GM12878 (cell line): Measurements from ENCODE around the gene CEP295NL. TPM values are rescaled to one million over a fixed set of nuclear protein-coding genes. Genes with fewer than 3 reads are reported as not detected.
"Not testable (repeated sequence)": the region's sequence is repeated elsewhere in the genome, so short reads cannot be mapped to it uniquely, and the experiment has no call there.

ENCODE experiments used
- ATAC-seq: fragments of 200-7000 bp; cut with Tn5 transposase; 3 replicates; pipeline ENCODE4 v1.9.1; 2020; ENCODE audit warnings: mild to moderate bottlenecking, moderate library complexity
- BruUV-seq: library from RNA; stranded (reverse); fragments of 400-500 nt; replicated peaks from 2 replicates; lab custom pipeline; 2021; lab: Mats Ljungman, UMichigan
- CTCF ChIA-PET: fragments of 300-600 bp; sonication (Branson Sonifier 250); formaldehyde crosslinking; extraction: SDS; loops from one replicate; lab custom pipeline; 2021; ENCODE audit warnings: inconsistent platforms; lab: Yijun Ruan, JAX
- POLR2A ChIA-PET: fragments of 350-600 bp; formaldehyde crosslinking; extraction: SDS; loops from one replicate; lab custom pipeline; 2021; ENCODE audit warnings: inconsistent platforms; lab: Charles Lee
- RAD21 ChIA-PET: fragments of 300-600 bp; sonication (Branson Sonifier 250); formaldehyde crosslinking; loops from one replicate; lab custom pipeline; 2023; ENCODE audit warnings: antibody characterized with exemption; ENCODE audit not compliant: unreplicated experiment; lab: Charles Lee
- SMC1A ChIA-PET: fragments of 300-600 bp; sonication (Branson Sonifier 250); formaldehyde crosslinking; loops from one replicate; lab custom pipeline; 2023; ENCODE audit not compliant: unreplicated experiment, uncharacterized antibody; lab: Charles Lee
- DNase-seq: peaks from one replicate; pipeline ENCODE4 v3.0.0-alpha.2; 2011; ENCODE audit warnings: low read depth, low spot score
- FAIRE-seq: peaks from 3 replicates; lab custom pipeline; 2011; peaks lifted over from hg19 to GRCh38; lab: Jason Lieb, UNC
- H2AFZ ChIP-seq: 2 replicates; pipeline ENCODE4 v1.6.0; 2011; ENCODE audit warnings: low read depth, low read length, control low read depth; ENCODE audit not compliant: control insufficient read depth
- H3K27ac ChIP-seq: 2 replicates; pipeline ENCODE4 v1.5.1; 2011; ENCODE audit warnings: control low read depth; ENCODE audit not compliant: control insufficient read depth, insufficient read depth
- H3K27me3 ChIP-seq, 2 experiments: replicated peaks in 1 of 2; 2 replicates each; pipeline versions ENCODE4 v1.6.0 to v1.6.1; 2011; ENCODE audit warnings: low read length in 1 of 2; ENCODE audit not compliant: control insufficient read depth in 2 of 2, insufficient read depth in 2 of 2
- H3K36me3 ChIP-seq, 2 experiments: 2 replicates each; pipeline ENCODE4 v1.5.1; 2011; ENCODE audit warnings: low read length in 1 of 2; ENCODE audit not compliant: control insufficient read depth in 2 of 2, insufficient read depth in 2 of 2
- H3K4me1 ChIP-seq: 2 replicates; pipeline ENCODE4 v1.6.1; 2011; ENCODE audit warnings: mild to moderate bottlenecking, low read length, moderate library complexity, mixed read lengths; ENCODE audit not compliant: control insufficient read depth, insufficient read depth
- H3K4me2 ChIP-seq: 2 replicates; pipeline ENCODE4 v1.6.0; 2011; ENCODE audit warnings: control low read depth; ENCODE audit not compliant: control insufficient read depth, insufficient read depth
- H3K4me3 ChIP-seq: fragments of 200-600 bp; sonication (generic); 2 replicates; pipeline ENCODE4 v1.5.1; 2016
- H3K79me2 ChIP-seq: 2 replicates; pipeline ENCODE4 v1.6.0; 2011; ENCODE audit warnings: low read length; ENCODE audit not compliant: control insufficient read depth, insufficient read depth
- H3K9ac ChIP-seq: 2 replicates; pipeline ENCODE4 v1.8.0; 2011; ENCODE audit warnings: low read length, control low read depth, mixed read lengths; ENCODE audit not compliant: control insufficient read depth, insufficient read depth
- H3K9me3 ChIP-seq: replicated peaks from 3 replicates; pipeline ENCODE4 v1.5.1; 2011; ENCODE audit warnings: mild to moderate bottlenecking, low read length; ENCODE audit not compliant: control insufficient read depth, insufficient read depth
- H4K20me1 ChIP-seq: 2 replicates; pipeline ENCODE4 v1.6.0; 2011; ENCODE audit not compliant: control insufficient read depth, insufficient read depth
- E4F1 ChIP-seq: fragments of 450-650 bp; IDR thresholded peaks from 2 replicates; pipeline ENCODE4 v1.6.1; 2018; ENCODE audit warnings: borderline replicate concordance, mild to moderate bottlenecking; ENCODE audit not compliant: partially characterized antibody
- WGBS: methylation state at CpG from one replicate; pipeline ENCODE4 v1.1.6; 2016; ENCODE audit warnings: low lambda C conversion rate; ENCODE audit not compliant: insufficient replicate concordance, insufficient coverage; ENCODE audit errors: missing lambda C conversion rate; 5-methylcytosine and 5-hydroxymethylcytosine counted together
- in situ Hi-C: fragments of 300-500 bp; cut with MboI; formaldehyde crosslinking; loops from 9 replicates; pipeline ENCODE4 v1.14.3; 2018; ENCODE audit warnings: mixed read lengths
- intact Hi-C: fragments of 100-400 bp; cut with micrococcal nuclease; formaldehyde crosslinking; loops from one replicate; pipeline ENCODE4 v1.14.2; 2022; ENCODE audit not compliant: unreplicated experiment
- polyA plus RNA-seq, 11 experiments: library from polyadenylated mRNA; depleted of rRNA in 4 of 11; unstranded in 6 of 11; stranded (reverse) in 5 of 11; fragments of >200 nt; fragmentation: Nextera tagmentation in 4 of 11; fragmentation: Illumina TruSeq in 1 of 11; extraction: Ambion mirVana in 4 of 11; extraction: Trizol in 1 of 11; gene quantifications; 1 replicate in 1 of 11; 2 replicates in 10 of 11; pipeline versions ENCODE4 v1.2.1 to v1.2.3, GENCODE V29; 2011 to 2016; ENCODE audit warnings: inconsistent platforms in 2 of 11, missing spikeins in 2 of 11, low read depth in 1 of 11
- total RNA-seq, 4 experiments: library from RNA; depleted of rRNA in 3 of 4; stranded (reverse); fragments of >200 nt in 3 of 4; fragmentation: Illumina TruSeq in 1 of 4; extraction: Trizol in 1 of 4; gene quantifications; 2 replicates each; pipeline versions ENCODE4 v1.2.1 to v1.2.3, GENCODE V29; 2013 to 2021
- TF ChIP-seq, protein P1 (sequence below): fragments of 450-650 bp; formaldehyde crosslinking; IDR thresholded peaks from 2 replicates; pipeline ENCODE4 v1.5.0; 2022; ENCODE audit warnings: mild to moderate bottlenecking, missing genetic modification characterization

CEP295NL gene
- total and polyA plus RNA-seq, 10 of the 15 experiments (the other 5 are each of a cell fraction or from before 2014, with no cell fraction given), result not detected

GRCh38 chr17:78946131-78946530 lies 43.1 kb upstream of the CEP295NL start (continued):
- TF ChIP-seq, protein P1, sequence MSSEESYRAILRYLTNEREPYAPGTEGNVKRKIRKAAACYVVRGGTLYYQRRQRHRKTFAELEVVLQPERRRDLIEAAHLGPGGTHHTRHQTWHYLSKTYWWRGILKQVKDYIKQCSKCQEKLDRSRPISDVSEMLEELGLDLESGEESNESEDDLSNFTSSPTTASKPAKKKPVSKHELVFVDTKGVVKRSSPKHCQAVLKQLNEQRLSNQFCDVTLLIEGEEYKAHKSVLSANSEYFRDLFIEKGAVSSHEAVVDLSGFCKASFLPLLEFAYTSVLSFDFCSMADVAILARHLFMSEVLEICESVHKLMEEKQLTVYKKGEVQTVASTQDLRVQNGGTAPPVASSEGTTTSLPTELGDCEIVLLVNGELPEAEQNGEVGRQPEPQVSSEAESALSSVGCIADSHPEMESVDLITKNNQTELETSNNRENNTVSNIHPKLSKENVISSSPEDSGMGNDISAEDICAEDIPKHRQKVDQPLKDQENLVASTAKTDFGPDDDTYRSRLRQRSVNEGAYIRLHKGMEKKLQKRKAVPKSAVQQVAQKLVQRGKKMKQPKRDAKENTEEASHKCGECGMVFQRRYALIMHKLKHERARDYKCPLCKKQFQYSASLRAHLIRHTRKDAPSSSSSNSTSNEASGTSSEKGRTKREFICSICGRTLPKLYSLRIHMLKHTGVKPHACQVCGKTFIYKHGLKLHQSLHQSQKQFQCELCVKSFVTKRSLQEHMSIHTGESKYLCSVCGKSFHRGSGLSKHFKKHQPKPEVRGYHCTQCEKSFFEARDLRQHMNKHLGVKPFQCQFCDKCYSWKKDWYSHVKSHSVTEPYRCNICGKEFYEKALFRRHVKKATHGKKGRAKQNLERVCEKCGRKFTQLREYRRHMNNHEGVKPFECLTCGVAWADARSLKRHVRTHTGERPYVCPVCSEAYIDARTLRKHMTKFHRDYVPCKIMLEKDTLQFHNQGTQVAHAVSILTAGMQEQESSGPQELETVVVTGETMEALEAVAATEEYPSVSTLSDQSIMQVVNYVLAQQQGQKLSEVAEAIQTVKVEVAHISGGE (CRISPR knock-in tag), result no peak
- no peak for TF ChIP-seq E4F1

- H3K27me3 ChIP-seq, H3K4me2 ChIP-seq, H3K9me3 ChIP-seq, FAIRE-seq, BruUV-seq, intact Hi-C loops, H3K79me2 ChIP-seq, DNase-seq, ATAC-seq, H3K36me3 ChIP-seq, H3K27ac ChIP-seq, SMC1A ChIA-PET, RAD21 ChIA-PET, H4K20me1 ChIP-seq, H2AFZ ChIP-seq, in situ Hi-C loops, H3K9ac ChIP-seq, H3K4me1 ChIP-seq, H3K4me3 ChIP-seq: not testable (repeated sequence)
- ChIA-PET CTCF (interaction anchor here (0.9 kb wide), 1 partner anchor 25 kb away, joined by 3 read pairs; no protein-coding TSS in a partner anchor), POLR2A (interaction anchor here (0.7 kb wide), 1 partner anchor 740 kb away, joined by 3 read pairs; no protein-coding TSS in a partner anchor)
- WGBS, result 43% methylated on average over 11 of the region's 12 CpGs
Measured at GRCh38 chr17:78945455-78945854, 42.5 kb upstream of the CEP295NL start.
